ENCODE measurements around the gene ERBB4.
"Not testable (repeated sequence)": the region's sequence is repeated elsewhere in the genome, so short reads cannot be mapped to it uniquely, and the experiment has no call there.

ERBB4 gene

GRCh38 chr2:212242724-212243123, 295.9 kb downstream of the ERBB4 start:
- in situ Hi-C loops (cut with MboI; ENCODE audit: low sequenced_read_pairs), result no loop called here

DNA sequence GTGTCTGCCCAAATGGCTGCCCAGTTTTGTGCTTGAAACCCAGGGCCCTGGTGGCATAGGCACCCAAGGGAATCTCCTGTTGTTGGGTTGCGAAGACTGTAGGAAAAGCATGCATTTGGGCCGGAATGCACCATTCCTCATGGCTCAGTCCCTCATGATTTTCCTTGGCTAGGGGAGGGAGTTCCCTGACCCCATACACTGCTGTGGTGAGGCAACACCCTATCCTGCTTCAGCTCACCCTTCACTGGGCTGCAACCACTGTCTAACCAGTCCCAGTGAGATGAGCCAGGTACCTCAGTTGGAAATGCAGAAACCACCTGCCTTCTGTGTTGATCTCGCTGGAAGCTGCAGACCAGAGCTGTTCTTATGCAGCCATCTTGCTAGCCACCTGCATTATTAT, 300.4 kb downstream of the ERBB4 start:
- in situ Hi-C loops (cut with MboI; ENCODE audit: low sequenced_read_pairs), result not testable (repeated sequence)

DNA sequence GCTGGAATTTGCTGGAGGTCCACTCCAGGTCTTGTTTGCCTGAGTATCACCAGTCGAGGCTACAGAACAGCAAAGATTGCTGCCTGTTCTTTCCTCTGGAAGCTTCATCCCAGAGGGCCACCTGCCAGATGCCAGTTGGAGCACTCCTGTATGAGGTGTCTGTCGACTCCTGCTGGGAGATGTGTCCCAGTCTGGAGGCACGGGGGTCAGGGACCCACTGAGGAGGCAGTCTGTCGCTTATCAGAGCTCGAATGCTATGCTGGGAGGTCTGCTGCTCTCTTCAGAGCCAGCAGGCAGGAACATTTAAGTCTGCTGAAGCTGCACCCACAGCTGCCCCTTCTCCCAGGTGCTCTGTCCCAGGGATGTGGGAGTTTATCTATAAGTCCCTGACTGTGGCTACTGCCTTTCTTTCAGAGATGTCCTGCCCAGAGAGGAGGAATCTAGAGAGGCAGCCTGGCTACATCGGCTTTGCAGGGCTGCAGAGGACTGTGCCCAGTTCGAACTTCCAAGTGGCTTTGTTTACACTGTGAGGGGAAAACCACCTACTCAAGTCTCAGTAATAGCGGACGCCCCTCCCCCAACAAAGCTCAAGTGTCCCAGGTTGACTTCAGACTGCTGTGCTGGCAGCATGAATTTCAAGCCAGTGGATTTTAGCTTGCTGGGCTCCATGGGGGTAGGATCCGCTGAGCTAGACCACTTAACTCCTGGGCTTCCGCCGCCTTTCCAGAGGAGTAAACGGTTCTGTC, 301.1 kb downstream of the ERBB4 start:
- in situ Hi-C loops (cut with MboI; ENCODE audit: low sequenced_read_pairs), result no loop called here

DNA sequence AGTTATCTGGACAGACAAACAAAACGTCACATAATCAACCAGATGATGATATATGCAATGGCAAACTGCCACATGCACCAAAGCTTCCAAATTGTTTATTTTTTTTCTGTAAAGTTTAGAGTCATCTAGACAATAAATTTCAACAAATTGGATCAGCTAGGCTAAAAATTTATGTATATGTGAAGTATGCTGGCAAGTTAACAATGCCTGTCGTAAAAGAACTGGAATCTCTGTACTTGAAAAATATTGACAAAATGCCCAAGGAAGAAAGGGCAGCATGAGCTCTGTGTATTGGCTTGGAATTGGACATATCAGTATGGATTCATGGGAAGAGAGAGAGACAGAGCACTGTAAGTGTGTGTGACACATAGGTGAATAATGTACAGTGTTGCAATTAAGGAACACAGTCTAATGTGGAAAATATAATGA, 309.8 kb downstream of the ERBB4 start:
- in situ Hi-C loops (cut with MboI; ENCODE audit: low sequenced_read_pairs), result no loop called here

- in situ Hi-C loops (cut with MboI; ENCODE audit: low sequenced_read_pairs), result no loop called here
Measured at GRCh38 chr2:212227755-212228154, 310.8 kb downstream of the ERBB4 start.

- in situ Hi-C loops (cut with MboI; ENCODE audit: low sequenced_read_pairs), result no loop called here
Measured at GRCh38 chr2:212226114-212226513, 312.5 kb downstream of the ERBB4 start.

DNA sequence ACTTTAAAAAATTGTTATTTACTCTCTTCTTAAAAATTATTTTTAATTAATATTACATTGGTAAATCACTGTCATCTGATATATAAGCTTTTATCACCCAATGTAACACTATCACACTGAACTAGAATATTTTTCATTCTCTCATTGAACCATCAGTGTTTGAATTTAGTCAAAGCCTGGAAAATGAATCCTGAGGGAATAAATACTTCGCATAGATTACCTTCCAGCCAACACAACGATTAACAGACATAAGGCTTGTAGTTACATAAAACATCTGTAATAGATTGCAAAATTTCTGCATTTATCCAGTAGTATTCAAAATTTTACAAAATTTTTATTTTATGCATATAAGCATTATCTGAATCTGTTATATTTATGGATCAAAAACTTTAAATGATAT, 314.9 kb downstream of the ERBB4 start:
- in situ Hi-C loops (cut with MboI; ENCODE audit: low sequenced_read_pairs), result no loop called here

GRCh38 chr2:212213191-212213590, 325.4 kb downstream of the ERBB4 start:
- in situ Hi-C loops (cut with MboI; ENCODE audit: low sequenced_read_pairs), result no loop called here

GRCh38 chr2:212208467-212208866, 330.1 kb downstream of the ERBB4 start:
- in situ Hi-C loops (cut with MboI; ENCODE audit: low sequenced_read_pairs), result no loop called here

GRCh38 chr2:212197776-212198175, 340.8 kb downstream of the ERBB4 start:
- in situ Hi-C loops (cut with MboI; ENCODE audit: low sequenced_read_pairs), result no loop called here

DNA sequence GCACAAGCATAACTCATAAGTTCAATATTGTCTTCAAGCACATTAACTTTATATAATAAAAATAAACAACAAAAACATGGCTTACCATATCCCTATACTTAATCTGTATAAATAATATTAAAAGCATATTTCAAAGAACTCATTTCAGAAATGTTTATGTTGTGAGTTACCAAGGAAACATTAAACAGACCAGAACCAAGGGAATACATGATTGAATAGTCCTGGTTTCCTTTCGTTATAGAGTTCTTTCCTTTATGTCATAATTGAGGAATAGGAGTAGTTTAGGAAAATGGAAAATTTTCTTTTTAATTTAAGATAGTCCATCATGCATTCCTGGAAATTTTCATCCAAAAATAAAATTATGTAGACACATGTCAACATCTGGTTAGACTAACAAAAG, 343.0 kb downstream of the ERBB4 start:
- in situ Hi-C loops (cut with MboI; ENCODE audit: low sequenced_read_pairs), result no loop called here

DNA sequence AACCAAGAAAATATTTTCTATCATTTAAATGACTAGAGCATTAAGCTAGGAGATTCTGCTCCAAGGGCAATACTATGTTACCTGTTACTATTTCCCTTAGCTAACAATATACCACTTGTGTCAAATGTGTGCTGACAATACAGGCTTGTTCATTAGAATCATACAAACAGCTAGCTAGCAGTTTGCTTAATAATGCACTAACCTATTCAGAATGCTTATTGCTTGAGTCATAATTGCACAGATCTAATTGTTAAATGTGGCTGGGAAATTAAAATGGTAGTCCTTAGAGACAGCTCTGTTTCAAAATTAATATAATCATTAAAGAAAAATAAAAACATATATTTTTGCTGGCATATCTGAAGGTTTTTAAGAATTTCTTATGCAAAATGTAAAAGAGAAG, 344.2 kb downstream of the ERBB4 start:
- in situ Hi-C loops (cut with MboI; ENCODE audit: low sequenced_read_pairs), result no loop called here

GRCh38 chr2:212193803-212194202, 344.8 kb downstream of the ERBB4 start:
- in situ Hi-C loops (cut with MboI; ENCODE audit: low sequenced_read_pairs), result no loop called here

GRCh38 chr2:212193056-212193455, 345.5 kb downstream of the ERBB4 start:
- in situ Hi-C loops (cut with MboI; ENCODE audit: low sequenced_read_pairs), result no loop called here

GRCh38 chr2:212191438-212191837, 347.2 kb downstream of the ERBB4 start:
- in situ Hi-C loops (cut with MboI; ENCODE audit: low sequenced_read_pairs), result not testable (repeated sequence)

GRCh38 chr2:212186166-212186565, 352.4 kb downstream of the ERBB4 start:
- in situ Hi-C loops (cut with MboI; ENCODE audit: low sequenced_read_pairs), result no loop called here

DNA sequence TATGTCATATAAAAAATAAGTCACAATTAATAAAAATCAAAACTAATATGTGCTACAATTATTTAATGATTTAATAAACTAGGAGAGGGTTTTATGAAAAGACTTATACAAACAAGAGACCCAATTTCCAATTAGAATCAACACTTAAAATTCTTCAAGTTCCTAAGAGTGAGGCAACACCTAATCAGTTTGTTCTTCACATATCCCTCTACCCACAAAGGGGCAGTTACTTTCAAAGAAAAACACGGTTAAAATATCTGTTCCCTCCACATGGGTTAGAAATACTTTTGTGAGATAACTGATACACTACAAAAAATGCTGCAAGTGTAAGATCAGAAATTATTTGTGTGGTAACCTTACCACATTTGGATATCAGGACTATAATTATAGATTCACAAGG, 357.0 kb downstream of the ERBB4 start:
- in situ Hi-C loops (cut with MboI; ENCODE audit: low sequenced_read_pairs), result no loop called here

- in situ Hi-C loops (cut with MboI; ENCODE audit: low sequenced_read_pairs), result no loop called here
Measured at GRCh38 chr2:212180408-212181083, 358.1 kb downstream of the ERBB4 start.

- in situ Hi-C loops (cut with MboI; ENCODE audit: low sequenced_read_pairs), result no loop called here
Measured at GRCh38 chr2:212177724-212178123, 360.9 kb downstream of the ERBB4 start.

DNA sequence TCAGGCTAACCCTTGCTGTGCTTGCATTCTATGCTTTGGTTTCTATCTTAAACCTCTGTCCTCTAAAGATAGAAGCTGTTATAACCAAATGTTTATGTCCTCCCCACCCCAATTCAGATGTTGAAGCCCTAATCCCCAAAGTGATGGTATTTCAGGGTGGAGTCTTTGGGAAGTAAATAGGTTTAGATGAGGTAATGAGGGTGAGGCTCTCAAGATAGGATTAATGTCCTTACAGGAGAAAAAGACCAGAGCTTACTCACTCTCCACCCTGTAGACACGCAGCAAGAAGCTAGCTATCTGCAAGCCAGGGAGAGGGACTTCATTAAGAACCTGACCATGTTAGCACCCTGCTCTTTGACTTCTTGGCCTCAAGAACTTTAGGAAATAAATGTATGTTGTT, 362.5 kb downstream of the ERBB4 start:
- in situ Hi-C loops (cut with MboI; ENCODE audit: low sequenced_read_pairs), result no loop called here

DNA sequence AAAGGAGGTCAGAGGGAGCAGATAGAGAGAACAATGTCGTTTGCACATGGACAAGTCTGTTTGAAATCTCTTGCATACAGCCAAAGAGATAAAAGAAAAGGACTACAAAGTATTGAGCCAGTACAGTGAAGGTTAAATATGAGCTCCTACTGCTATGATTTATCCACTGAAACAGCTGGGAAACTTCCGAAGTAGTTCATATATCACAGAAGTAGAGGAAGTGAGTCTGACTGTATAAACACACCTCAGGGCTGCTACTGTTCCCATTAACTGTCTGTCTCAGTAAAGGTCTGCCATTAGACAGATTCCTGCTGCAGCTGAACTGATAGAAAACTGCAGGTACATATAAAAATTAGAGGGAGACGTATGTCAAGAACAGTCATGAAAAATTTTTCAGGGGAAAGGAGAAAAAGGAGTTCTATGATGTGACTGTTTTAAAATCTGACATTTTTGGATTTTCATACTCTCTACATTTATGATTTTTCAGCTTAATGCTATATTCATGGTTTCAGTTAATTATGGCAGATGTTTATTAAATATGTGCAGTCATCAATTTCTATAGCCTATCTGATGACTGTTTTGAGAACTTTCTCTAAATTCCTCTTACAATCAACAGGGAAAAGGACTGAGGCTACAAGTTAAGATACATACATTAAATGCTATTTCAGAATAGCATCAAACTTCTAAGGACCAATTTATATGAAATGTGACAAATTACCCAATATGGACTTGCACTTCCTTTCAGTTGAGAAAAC, 364.7 kb downstream of the ERBB4 start:
- in situ Hi-C loops (cut with MboI; ENCODE audit: low sequenced_read_pairs), result no loop called here

DNA sequence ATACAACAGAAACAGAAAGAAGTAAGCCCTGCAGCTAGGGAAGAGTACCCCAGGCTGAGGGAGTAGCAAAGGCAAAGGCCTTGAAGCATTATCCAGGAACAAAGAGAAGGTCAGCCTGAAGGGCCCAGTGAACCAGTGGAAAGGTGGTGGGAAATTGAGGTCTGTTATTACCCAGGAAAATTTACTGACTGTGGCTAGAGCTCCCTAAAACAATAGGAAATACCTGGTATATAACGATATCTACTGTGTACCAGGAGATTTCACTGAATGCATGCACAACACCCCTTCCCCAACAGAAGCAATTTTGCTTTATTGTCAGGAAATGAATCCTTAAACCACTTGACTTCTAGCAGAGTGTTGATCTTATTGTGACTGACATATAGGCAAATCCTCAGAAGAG, 365.3 kb downstream of the ERBB4 start:
- in situ Hi-C loops (cut with MboI; ENCODE audit: low sequenced_read_pairs), result no loop called here

All from HL-60/S4 treated with retinoic acid at 250 ng/mL for 4 days and 3 days (cell line).